Fibroblast of pulmonary artery (primary cell): ENCODE measurements around the gene GOLGA6L10.
A peak's percentile ranks its signal among the peaks of the same experiment; 100 is the strongest.
"Not testable (repeated sequence)": the region's sequence is repeated elsewhere in the genome, so short reads cannot be mapped to it uniquely, and the experiment has no call there.

Experiments used
- DNase-seq: peaks from one replicate; pipeline ENCODE4 v3.0.0-alpha.2; 2010; ENCODE audit warnings: low read depth
- H3K4me3 ChIP-seq: replicated peaks from 2 replicates; pipeline ENCODE4 v1.5.1; 2011; ENCODE audit warnings: low read depth, mild to moderate bottlenecking, control low read depth, low read length, moderate library complexity
- TF ChIP-seq, protein P1 (sequence below): IDR thresholded peaks from 2 replicates; pipeline ENCODE4 v1.5.1; 2011; ENCODE audit warnings: mild to moderate bottlenecking, control low read depth, low read length, inconsistent platforms; ENCODE audit errors: missing control alignments

The GOLGA6L10 gene

DNA sequence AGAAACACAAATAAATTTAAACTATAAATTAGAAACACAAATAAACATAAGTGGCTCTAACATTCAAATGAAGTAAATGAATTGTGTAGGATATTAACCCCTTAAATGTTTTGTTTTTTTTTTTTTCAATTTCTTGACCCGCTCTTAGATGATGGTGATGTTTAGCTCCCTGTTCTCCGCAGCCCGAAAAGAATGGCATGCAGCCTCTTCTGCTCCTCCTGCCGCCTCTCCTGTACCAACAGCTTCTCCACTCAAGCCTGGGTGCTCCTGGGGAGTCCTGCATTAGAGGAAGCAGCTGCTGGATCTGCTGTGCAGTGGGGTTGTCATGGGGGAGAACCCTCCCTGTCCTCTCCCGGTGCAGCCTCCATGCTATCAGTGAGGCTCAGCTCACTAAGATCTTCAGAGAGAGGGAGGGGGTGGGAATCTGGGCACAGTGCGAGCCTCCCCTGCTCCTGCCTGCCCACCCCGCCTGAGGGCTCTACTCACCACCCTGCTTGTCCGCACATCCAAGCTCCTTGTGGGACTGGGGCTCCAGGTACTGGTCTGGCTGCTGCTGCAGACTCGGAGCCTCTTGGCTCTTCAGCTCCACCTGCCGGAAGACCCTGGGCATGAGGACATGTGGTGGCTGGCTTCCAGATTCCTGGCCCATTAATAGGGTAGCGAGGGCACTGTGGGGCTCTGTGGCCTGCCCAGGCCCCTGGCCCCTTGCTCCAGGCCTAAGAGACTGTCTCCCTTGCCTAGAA, 6.5 kb downstream of the GOLGA6L10 start:
- DNase-seq, H3K4me3 ChIP-seq: not testable (repeated sequence)
- TF ChIP-seq, protein P1, sequence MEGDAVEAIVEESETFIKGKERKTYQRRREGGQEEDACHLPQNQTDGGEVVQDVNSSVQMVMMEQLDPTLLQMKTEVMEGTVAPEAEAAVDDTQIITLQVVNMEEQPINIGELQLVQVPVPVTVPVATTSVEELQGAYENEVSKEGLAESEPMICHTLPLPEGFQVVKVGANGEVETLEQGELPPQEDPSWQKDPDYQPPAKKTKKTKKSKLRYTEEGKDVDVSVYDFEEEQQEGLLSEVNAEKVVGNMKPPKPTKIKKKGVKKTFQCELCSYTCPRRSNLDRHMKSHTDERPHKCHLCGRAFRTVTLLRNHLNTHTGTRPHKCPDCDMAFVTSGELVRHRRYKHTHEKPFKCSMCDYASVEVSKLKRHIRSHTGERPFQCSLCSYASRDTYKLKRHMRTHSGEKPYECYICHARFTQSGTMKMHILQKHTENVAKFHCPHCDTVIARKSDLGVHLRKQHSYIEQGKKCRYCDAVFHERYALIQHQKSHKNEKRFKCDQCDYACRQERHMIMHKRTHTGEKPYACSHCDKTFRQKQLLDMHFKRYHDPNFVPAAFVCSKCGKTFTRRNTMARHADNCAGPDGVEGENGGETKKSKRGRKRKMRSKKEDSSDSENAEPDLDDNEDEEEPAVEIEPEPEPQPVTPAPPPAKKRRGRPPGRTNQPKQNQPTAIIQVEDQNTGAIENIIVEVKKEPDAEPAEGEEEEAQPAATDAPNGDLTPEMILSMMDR = peak; percentile 8

DNA sequence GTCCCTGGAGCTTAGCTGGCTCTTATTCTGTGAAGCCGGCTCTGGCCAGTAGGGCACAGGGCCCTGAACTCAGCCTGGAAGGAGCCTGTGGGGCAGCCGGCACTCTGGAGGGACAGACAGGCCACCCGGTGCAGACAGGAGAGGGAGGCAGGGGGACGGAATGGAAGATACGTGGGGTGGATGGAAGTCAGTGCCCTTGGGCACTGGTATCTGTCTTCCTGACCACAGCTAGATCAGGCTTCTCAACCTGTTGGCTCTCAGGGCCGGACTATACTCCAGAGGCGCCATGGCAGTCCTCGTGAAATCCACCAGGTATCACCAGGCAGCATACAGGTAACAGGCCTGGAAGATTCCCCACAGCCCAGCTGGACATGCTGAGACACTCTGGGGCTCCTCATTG, 10.7 kb downstream of the GOLGA6L10 start:
- not testable (repeated sequence) for DNase-seq, H3K4me3 ChIP-seq

DNA sequence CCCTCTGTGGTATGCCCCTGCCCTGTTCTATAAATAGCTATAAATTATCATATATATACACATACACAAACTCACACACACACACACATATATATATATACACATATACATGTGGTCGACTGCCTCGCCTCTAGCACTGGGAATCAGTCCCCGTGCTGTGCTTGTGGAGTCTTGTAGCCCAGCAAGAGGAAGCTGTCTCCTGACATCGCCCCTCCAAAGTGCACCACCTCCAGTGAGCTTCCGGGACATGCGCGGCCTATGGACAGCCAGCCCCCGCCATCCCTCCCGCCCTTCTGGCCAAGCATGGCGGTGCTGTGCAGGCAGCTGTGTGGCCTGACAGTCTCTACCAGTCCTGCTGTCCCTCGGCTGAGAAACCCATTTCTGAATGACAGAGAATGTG, 11.2 kb downstream of the GOLGA6L10 start:
- not testable (repeated sequence) for H3K4me3 ChIP-seq, DNase-seq

DNA sequence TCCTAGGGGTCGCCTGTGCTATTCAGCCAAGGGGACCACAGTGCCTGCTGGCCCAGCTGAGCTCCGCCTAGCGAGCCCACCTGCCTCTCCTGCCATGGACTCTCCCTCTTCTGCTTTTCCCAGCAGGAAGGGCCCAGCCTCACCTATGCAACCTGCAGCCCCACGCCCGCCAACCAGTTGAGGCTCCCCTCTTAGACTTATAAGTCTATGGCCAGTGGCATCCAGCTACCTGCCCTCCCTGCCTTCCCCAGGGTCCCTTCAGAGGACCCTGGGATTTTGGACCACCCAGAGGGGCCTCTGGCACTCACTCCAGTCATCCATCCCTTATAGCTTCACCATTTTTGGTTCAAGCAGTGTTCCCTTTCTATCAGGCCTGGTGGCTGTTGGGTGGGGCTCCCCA, 12.2 kb downstream of the GOLGA6L10 start:
- H3K4me3 ChIP-seq, DNase-seq: not testable (repeated sequence)

DNA sequence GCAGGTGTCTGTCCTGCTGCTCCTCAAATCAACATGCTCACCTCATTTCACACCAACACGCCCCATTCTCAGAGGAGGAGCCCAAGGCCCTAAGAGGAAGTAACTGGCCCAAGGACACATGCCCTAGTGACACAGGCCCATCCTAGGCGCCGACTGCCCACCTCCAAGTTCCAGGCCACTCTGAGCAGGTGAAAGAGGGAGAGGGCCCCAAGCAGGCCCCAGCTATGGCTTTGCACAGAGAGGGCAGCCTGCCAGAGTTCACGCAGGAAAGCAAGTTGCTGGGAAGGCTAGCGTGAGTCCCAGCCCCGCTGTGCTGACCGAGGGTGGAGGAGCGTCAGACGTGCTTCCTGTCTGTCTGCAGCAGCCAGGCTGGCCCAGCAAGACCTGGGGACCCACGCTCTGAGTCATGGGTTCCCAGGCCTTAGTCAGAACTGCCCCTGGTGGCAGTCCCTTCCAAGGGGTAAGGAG, 13.1 kb downstream of the GOLGA6L10 start:
- H3K4me3 ChIP-seq = not testable (repeated sequence)
- peak; percentile 67 for DNase-seq

DNA sequence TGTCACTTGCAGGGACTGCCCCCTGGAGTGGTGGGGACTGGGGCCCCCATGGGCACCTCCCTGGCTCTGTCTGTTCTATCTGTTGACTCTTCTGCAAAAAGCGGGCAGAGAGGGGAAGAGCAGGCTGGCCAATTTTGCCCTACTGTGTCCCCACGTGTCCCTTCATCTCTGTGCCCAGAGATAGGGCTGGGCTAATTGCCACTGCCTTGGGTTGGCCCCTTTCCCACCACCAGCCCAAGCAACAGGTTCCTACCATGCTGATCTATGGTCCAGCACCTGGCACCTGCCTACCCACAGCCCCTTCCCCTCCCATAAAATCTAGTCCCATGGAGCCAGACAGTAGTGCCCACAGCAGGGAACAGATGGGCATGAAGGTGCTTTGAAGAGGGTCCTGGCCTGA, 14.3 kb downstream of the GOLGA6L10 start:
- H3K4me3 ChIP-seq, DNase-seq: not testable (repeated sequence)

DNA sequence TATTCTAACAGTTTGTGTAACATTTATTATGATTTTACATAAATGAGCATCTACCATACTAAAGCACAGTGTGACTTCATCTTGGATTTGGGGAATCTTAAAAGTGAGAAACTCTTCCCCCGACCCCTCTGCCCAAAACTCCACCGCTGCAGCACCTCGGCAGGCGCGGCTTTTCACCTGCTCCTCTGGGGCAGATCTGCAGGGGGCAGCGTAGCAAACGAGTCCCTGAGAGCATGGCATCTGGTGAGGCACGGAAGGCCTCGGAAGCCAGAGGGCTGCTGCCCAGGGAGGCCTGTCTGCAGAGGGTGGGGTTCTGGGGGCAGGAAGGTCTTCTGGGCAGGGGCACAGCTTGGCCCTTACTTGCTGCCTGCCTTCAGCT, 14.7 kb downstream of the GOLGA6L10 start:
- not testable (repeated sequence) for H3K4me3 ChIP-seq, DNase-seq

DNA sequence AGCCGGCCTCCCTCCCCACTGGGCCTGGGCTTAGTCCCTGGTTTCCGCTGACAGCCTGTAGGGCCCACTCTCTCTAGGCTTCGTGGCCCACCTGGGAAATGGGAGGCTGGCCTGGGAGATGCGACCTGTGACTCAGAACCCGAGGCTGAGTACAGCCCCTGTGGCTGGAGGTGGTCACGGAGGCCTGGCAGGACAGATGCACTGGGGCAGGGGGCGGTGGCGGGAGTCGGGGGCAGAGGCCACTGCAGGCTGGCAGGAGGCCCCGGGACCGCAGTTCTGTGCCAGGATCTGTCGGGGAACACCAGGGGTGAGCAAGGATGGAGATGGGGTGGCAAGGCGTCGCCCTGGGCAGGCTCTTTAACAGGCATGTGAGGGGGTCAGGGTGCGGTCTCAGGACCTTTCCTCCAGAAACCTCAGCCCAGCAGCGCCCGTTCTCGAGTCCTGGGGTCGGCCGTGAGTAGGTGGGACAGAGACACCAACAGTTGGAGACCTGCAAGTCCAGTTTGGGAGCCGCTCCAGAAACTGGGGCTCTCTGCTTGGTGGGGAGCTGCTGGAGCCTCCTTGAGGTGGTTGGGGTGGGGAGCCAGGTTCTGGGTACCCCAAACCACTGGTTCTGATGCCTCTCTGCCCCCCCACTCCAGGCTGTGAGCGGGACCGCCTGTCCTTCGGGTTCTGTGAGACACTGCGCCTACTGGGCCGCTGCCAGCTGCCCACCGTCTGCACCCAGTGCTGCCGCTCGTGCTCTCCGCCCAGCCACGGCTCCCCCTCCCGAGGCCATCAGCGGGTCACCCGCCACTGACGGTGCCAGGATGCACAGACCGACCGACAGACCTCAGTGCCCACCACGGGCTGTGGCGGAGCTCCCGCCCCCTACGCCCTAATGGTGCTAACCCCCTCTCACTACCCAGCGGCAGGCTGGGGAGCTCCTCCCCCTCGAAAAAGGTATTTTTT, 15.4 kb downstream of the GOLGA6L10 start:
- H3K4me3 ChIP-seq, DNase-seq: not testable (repeated sequence)

DNA sequence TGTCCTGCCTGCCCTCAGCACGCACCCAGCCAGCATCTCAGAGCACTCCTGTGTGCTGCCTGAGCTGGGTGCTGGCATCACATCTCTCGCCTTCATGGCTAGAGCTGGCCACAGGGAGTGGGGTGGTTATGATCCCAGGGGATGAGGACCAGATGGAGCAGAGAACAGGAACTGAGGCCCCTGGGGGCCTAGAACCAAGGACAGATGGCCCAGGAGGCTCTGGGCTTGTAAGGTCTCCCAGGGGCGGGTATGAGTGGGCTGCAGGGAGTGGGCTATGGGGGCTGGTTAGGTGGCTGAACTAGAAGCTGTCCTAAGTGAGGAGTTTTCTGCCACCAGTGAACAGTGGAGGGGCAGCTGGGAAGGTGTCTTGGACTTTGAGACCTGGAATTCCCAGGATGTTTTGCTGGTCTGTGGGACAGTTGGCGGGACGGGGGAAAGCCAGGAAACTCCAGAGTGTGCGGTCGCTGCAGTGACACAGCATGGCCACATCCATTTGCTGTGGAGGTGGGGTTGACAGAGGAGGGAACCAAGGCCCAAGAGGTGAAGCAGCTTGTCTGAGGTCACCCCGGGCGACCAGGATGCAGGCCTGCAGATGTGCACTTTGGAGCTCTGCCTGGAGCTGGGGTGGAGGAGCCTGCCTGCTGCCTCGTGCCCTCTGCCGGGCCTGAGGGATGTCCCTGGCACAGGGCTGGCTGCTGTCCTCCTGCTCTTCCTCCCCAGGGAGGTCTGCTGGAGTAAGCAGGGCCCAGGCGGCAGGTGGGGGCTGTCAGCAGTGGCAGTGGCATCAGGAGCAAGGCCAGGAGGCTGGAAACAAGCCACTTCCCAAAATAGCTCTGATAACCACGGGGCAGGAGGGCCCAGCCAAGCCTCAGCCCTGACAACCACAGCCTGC, 16.3 kb downstream of the GOLGA6L10 start:
- not testable (repeated sequence) for DNase-seq, H3K4me3 ChIP-seq

DNA sequence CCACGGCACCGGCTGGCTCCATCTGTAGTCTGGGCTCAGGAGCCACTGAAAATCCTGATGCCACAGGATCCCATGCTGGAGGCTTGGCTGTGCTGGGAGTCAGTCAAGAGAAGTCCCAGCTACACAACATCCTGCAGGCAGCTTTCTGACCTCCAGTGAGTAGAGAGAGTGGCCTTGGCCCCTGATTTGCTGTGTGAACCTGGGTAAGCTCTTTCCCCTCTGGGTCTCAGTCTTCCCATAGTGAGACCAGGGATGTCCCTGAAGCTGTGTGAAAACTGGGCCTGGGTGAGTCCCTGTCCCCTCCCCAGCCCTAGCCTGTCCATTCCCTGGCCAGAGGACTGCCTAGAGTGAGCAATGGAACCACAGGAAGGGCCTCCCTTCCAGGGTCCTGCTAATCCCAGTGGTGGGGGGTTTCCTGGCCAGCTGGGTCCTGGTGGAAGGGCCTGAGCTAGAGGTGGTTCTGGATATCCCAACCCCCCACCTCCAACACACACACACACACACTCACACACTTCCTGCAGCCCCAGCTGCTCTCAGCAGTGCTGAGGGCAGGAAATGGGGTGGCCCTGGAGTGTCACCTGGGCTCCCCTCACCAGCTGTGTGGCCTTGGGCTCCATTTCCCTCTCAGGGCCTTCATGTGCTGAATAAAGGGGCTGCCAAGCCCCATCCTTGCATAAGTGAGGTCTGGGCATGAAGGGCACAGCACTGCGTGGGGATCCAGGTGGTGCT, 17.5 kb downstream of the GOLGA6L10 start:
- not testable (repeated sequence) for DNase-seq, H3K4me3 ChIP-seq

DNA sequence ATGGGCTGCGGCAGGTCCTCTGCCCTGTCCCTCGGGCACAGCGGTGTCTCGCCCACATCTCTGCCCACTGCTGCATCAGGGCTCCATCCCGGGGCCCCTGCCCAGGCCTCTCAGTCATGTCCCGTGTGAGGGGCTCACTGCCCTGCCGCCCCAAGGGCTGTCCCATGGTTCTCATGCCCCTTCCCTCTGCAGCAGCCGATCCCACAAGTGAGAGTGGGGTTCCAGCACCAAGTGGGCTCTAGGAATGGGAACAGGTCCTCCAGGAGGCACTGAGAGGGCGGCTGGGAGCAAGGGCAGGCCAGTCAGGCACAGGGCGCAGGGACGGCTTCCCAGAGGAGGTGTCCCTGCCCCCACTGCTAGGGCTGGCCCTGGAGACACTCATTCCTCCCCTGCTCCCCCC, 18.4 kb downstream of the GOLGA6L10 start:
- not testable (repeated sequence) for DNase-seq

DNA sequence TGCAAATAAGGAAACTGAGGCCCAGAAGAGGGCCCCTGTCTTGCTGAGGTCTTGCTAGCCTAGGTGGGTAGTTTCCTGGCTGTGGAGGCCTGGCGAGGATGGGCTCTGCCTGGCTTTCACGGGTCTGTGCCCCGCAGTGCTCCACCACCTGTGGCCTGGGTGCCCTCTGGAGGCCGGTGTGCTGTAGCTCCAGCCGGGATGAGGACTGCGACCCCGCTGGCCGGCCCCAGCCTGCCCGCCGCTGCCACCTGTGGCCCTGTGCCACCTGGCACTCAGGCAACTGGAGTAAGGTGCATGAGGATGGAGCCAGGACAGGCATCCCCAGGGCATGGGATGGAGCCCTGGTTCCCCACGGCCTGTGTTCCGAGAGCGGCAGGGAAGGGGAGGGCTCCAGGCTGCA, 20.2 kb downstream of the GOLGA6L10 start:
- H3K4me3 ChIP-seq, DNase-seq: not testable (repeated sequence)

More for the DNA sequence above, 18.4 kb downstream of the GOLGA6L10 start:
- H3K4me3 ChIP-seq = not testable (repeated sequence)

DNA sequence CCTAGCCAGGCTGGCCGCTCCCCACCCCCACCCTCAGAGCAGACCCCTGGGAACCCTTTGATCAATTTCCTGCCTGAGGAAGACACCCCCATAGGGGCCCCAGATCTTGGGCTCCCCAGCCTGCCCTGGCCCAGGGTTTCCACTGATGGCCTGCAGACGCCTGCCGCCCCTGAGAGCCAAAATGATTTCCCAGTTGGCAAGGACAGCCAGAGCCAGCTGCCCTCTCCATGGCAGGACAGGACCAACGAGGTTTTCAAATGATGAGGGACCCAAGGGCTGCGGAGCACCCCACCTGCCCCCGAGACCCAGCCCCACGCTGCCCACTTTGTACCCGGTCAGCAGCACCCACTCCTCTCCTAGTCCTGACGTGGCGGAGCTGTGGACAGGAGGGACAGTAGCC, 21.9 kb downstream of the GOLGA6L10 start:
- not testable (repeated sequence) for H3K4me3 ChIP-seq, DNase-seq

DNA sequence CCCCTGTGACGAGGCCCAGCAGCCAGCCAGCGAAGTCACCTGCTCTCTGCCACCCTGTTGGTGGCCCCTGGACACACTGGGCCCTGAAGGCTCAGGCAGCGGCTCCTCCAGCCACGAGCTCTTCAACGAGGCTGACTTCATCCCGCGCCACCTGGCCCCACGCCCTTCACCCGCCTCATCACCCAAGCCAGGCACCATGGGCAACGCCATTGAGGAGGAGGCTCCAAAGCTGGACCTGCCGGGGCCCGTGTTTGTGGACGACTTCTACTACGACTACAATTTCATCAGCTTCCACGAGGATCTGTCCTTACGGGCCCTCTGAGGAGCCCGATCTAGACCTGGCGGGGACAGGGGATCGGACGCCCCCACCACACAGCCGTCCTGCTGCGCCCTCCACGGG, 22.4 kb downstream of the GOLGA6L10 start:
- H3K4me3 ChIP-seq, DNase-seq: not testable (repeated sequence)

DNA sequence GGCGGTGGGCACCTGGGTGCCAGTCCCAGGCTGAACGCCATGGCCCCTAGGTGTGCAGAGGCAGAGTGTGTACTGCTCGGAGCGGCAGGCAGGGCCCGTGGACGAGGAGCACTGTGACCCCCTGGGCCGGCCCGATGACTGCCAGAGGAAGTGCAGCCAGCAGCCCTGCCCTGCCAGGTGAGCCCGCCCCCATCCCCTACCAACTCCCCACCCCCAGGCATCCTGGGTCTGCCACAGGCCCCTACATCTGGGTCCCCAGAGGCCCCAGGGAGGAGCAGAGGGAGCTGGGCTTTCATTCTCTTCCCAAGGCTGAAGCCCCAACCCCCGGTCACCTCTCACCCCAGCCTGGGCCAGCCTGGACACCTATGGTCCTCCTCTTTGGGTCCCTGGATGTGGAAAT, 23.6 kb downstream of the GOLGA6L10 start:
- not testable (repeated sequence) for DNase-seq, H3K4me3 ChIP-seq

DNA sequence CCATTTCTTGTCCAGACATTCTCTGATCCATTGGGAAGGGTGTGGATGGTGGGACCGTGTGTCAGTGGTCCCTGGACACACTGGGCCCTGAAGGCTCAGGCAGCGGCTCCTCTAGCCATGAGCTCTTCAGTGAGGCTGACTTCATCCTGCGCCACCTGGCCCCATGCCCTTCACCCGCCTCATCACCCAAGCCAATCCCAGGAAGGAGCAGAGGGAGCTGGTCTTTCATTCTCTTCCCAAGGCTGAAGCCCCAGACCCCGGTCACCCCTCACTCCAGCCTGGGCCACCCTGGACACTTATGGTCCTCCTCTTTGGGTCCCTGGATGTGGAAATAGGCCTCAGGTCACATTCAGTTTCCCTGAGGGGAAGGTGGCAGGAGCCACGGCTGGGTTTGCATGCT, 24.4 kb downstream of the GOLGA6L10 start:
- H3K4me3 ChIP-seq, DNase-seq: not testable (repeated sequence)
